GM21526 (cell line): ENCODE data around the gene ANKRD45.
"Not testable (repeated sequence)": the region's sequence is repeated elsewhere in the genome, so short reads cannot be mapped to it uniquely, and the experiment has no call there.

ENCODE experiments used
- ATAC-seq: cut with Tn5 transposase; IDR thresholded peaks from one replicate; pipeline ENCODE4 v1.9.1; 2021; ENCODE audit warnings: moderate library complexity; ENCODE audit not compliant: unreplicated experiment, low FRiP score

Gene ANKRD45

GRCh38 chr1:173580071-173580470 lies 89.6 kb downstream of the ANKRD45 start:
- ATAC-seq, result no peak

- no peak for ATAC-seq
Observed at GRCh38 chr1:173573596-173573995, 96.1 kb downstream of the ANKRD45 start.

- no peak for ATAC-seq
Observed at GRCh38 chr1:173572201-173572873, 97.3 kb downstream of the ANKRD45 start.

- ATAC-seq, result no peak
Observed at GRCh38 chr1:173570370-173571007, 99.2 kb downstream of the ANKRD45 start.

GRCh38 chr1:173568483-173568882 lies 101.2 kb downstream of the ANKRD45 start:
- ATAC-seq, result no peak

GRCh38 chr1:173563846-173564245 lies 105.8 kb downstream of the ANKRD45 start:
- not testable (repeated sequence) for ATAC-seq

- ATAC-seq, result no peak
Observed at GRCh38 chr1:173562813-173563212, 106.8 kb downstream of the ANKRD45 start.

- no peak for ATAC-seq
Observed at GRCh38 chr1:173561263-173561662, 108.4 kb downstream of the ANKRD45 start.

- no peak for ATAC-seq
Observed at GRCh38 chr1:173560285-173560880, 109.3 kb downstream of the ANKRD45 start.
